Ovary (tissue), 9 donors: ENCODE measurements around the gene KRT32. TPM values are rescaled to one million over a fixed set of nuclear protein-coding genes. Genes with fewer than 3 reads are reported as not detected.

ENCODE experiments used
- DNase-seq, 5 donors: peaks; one replicate each; pipeline ENCODE4 v3.0.0-alpha.2; 2019 to 2020
- H3K27ac ChIP-seq, 2 donors: fragments of 200-600 bp; one replicate each; pipeline versions ENCODE4 v1.5.1 to v1.8.0; 2019 to 2022
- H3K27me3 ChIP-seq: fragments of 200-600 bp; one replicate; pipeline ENCODE4 v1.8.0; 2022
- H3K36me3 ChIP-seq: fragments of 200-600 bp; sonication (generic); one replicate; pipeline ENCODE4 v1.5.1; 2019
- H3K4me1 ChIP-seq: one replicate; pipeline ENCODE4 v1.8.1; 2013; ENCODE audit warnings: mild to moderate bottlenecking, moderate library complexity; ENCODE audit not compliant: insufficient read depth
- H3K4me3 ChIP-seq: fragments of 200-600 bp; sonication (generic); one replicate; pipeline ENCODE4 v1.5.1; 2017
- H3K9me3 ChIP-seq, 2 donors: fragments of 200-600 bp in 1 of 2; sonication (generic) in 1 of 2; one replicate each; pipeline versions ENCODE4 v1.5.1 to v1.8.1; 2013 to 2019; ENCODE audit warnings: mild to moderate bottlenecking in 1 of 2, moderate library complexity in 1 of 2
- CTCF ChIP-seq, 3 donors: fragments of 450-650 bp in 2 of 3; fragments of 200-600 bp in 1 of 3; IDR thresholded peaks; one replicate each; pipeline versions ENCODE4 v1.5.1 to v1.8.0; 2016 to 2022; ENCODE audit warnings: antibody characterized with exemption in 3 of 3, mild to moderate bottlenecking in 1 of 3
- EP300 ChIP-seq: sonication (generic); formaldehyde crosslinking; IDR thresholded peaks from one replicate; pipeline ENCODE4 v1.6.1; 2017; ENCODE audit warnings: antibody characterized with exemption
- POLR2A ChIP-seq: fragments of 450-650 bp; IDR thresholded peaks from one replicate; pipeline ENCODE4 v1.6.1; 2017; ENCODE audit warnings: antibody characterized with exemption, mild to moderate bottlenecking, moderate library complexity
- WGBS, 3 donors: extraction: QIAGEN DNeasy Blood & Tissue Kit in 1 of 3; methylation state at CpG; one replicate each; pipeline versions ENCODE4 v1.1.5 to v1.1.7; 2013 to 2017; 5-methylcytosine and 5-hydroxymethylcytosine counted together
- intact Hi-C, 4 donors: fragments of 100-400 bp; cut with DNase I; formaldehyde crosslinking; loops; one replicate each; pipeline versions ENCODE4 v1.11.0 to v1.15.1; 2022 to 2023
- polyA plus RNA-seq, 2 donors: library from polyadenylated mRNA; stranded (reverse); fragments of 200-250 nt in 1 of 2; fragments of 350-450 nt in 1 of 2; fragmentation: Illumina TruSeq in 1 of 2; extraction: RNeasy Lipid Tissue Mini Kit (QIAGEN cat#74804) in 1 of 2; gene quantifications; one replicate each; pipeline ENCODE4 v1.2.3, GENCODE V29; 2013 to 2014
- total RNA-seq, 7 donors: library from RNA; depleted of rRNA in 2 of 7; stranded (reverse); fragments of >200 nt in 2 of 7; fragmentation: NEBNext Ultra II Directional in 3 of 7; extraction: Animal tissue kit (Norgen Biotek cat#: 25700) in 3 of 7; gene quantifications; one replicate each; pipeline versions ENCODE4 v1.1.0 to v1.2.4, GENCODE V29; 2016 to 2023
- donor health status: DM: no; HTN: no; CAD: no; lungs with moderate emphysema.
- donor health status: DM: no; HTN: no; CAD: no.
- donor health status: Bipolar disorder and iron deficiency.
- donor health status: DM: yes; HTN: yes; CAD: no.
- donor health status: DM: no; HTN: no; CAD: no.
- donor health status: DM: yes; HTN: yes; CAD: no.

The KRT32 gene
- total and polyA plus RNA-seq, 9 donors, result 0.18 to 0.33 (median 0.20) TPM; not detected in 6

- Histone ChIP-seq H3K27ac (no peak overlapping the region), H3K27me3 (no peaks in the 10 kb centered on the region), H3K4me1 (peaks cover 2% of the 10 kb centered on the region), H3K4me3 (no peak overlapping the region), H3K36me3 (no peaks in the 10 kb centered on the region), H3K9me3 (no peaks in the 10 kb centered on the region)
- intact Hi-C loops, result no loop called here
- DNase-seq, result no peak
- TF ChIP-seq POLR2A, result no peak
- no peak for TF ChIP-seq EP300
- TF ChIP-seq CTCF (IDR thresholded peaks at IDR 0.05), result no peak
Measured at GRCh38 chr17:41468346-41468745, 1.2 kb upstream of the KRT32 start.

- H3K36me3 ChIP-seq, result no peaks in the 10 kb centered on the region
- DNase-seq, result no peak
- intact Hi-C loops, result no loop called here
Measured at GRCh38 chr17:41467561-41467960, 375 bp upstream of the KRT32 start.

GRCh38 chr17:41464682-41465081 is 2.5 kb downstream of the KRT32 start:
- peak; percentile 36 to 71 (median 61) for DNase-seq
- H3K4me1 ChIP-seq, result peaks cover 2% of the 10 kb centered on the region
- TF ChIP-seq CTCF (IDR thresholded peaks at IDR 0.05) (no peak), POLR2A (no peak), EP300 (no peak)
- intact Hi-C loops, result no loop called here
- no peak overlapping the region for H3K27ac ChIP-seq
- H3K27me3 ChIP-seq, result no peaks in the 10 kb centered on the region
- H3K36me3 ChIP-seq, result no peaks in the 10 kb centered on the region
- WGBS, 3 donors, result 13 to 15% (median 13%) methylated on average over 6 of the region's 6 CpGs
- H3K4me3 ChIP-seq, result no peak overlapping the region
- H3K9me3 ChIP-seq, result no peaks in the 10 kb centered on the region

More at GRCh38 chr17:41467561-41467960, 375 bp upstream of the KRT32 start:
- no peaks in the 10 kb centered on the region for H3K27me3 ChIP-seq
- no peak for TF ChIP-seq CTCF (IDR thresholded peaks at IDR 0.05)
- no peak for TF ChIP-seq POLR2A
- TF ChIP-seq EP300, result no peak
- no peak overlapping the region for H3K27ac ChIP-seq
- H3K9me3 ChIP-seq, result no peaks in the 10 kb centered on the region
- 49 to 61% (median 55%) methylated on average over 4 of the region's 4 CpGs for WGBS, 3 donors
- H3K4me3 ChIP-seq, result no peak overlapping the region
- peaks cover 2% of the 10 kb centered on the region for H3K4me1 ChIP-seq

- Histone ChIP-seq H3K27me3 (no peaks in the 10 kb centered on the region), H3K4me1 (peaks cover 2% of the 10 kb centered on the region), H3K36me3 (no peaks in the 10 kb centered on the region), H3K27ac (no peak overlapping the region), H3K4me3 (no peak overlapping the region), H3K9me3 (no peaks in the 10 kb centered on the region)
- TF ChIP-seq CTCF (IDR thresholded peaks at IDR 0.05) (no peak), POLR2A (no peak), EP300 (no peak)
- intact Hi-C loops, result no loop called here
- WGBS, 3 donors, result 87 to 95% (median 91%) methylated on average over 11 of the region's 11 CpGs
- no peak for DNase-seq
Measured at GRCh38 chr17:41464173-41464572, 3.0 kb downstream of the KRT32 start.
